Measurements from ENCODE around the gene GLB1L3. TPM values are rescaled to one million over a fixed set of nuclear protein-coding genes. Genes with fewer than 3 reads are reported as not detected.
A peak's percentile ranks its signal among the peaks of the same experiment; 100 is the strongest.

The GLB1L3 gene
- total RNA-seq, 1 experiment from 2014 or later, result not detected

DNA sequence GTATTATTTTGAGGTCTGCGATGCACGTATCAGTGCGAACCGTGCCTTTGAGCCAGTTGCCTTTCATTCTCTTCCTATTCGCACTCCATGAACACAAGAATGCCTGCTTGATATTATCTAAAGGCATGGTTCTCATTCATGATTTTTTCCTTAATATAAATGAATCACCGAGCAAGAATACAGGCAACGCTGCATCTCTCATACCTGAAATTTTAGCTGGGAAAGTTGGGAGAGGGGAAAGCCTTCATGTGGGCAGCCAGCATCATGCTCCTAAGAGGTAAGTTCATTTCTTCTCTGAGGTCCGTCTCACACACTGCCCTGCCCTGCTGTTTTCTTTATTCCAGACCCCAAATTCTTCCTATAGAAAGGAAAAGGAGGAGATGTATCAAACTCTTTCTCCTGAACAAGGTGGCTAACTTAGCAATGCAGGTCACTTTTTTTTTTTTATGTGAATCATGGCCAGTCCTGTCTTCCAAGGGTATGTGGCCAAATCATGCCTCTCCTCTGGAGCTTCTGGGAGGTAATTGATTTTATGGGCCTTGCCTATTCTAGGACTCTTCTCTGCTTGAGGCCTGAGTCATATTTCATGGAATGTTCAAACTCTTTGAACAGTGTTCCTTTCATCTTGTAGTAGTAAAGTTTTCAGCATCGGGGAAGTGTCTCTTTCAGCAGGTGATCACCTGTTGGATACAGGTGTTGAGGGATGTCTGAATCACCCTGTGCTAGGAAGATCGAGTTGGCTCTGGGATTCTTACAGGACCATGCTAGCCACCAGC is 58.8 kb downstream of the GLB1L3 start:
- no peaks in the 10 kb centered on the region for H3K9me2 ChIP-seq (ENCODE audit: insufficient read depth)
- H3K79me2 ChIP-seq (ENCODE audit: insufficient read depth, low read length), result 0 out of 2 replicates have a peak, but pooled peaks cover 4% of the 10 kb centered on the region
- peak; percentile 43 for TF ChIP-seq TCF7L2 (IDR thresholded peaks at IDR 0.05; ENCODE audit: borderline replicate concordance, extremely low read depth, insufficient read depth, insufficient read length)
- no peak for TF ChIP-seq RAD21 (IDR thresholded peaks at IDR 0.05; ENCODE audit: low read depth)
- 0 out of 2 replicates have a peak, but pooled peaks have one; percentile 24 for TF ChIP-seq JUND (IDR thresholded peaks at IDR 0.05)
- TF ChIP-seq FOSL1 (IDR thresholded peaks at IDR 0.05; ENCODE audit: low read depth), result peak; percentile 31; the same call in 1 of the 2 replicates
- H2AFZ ChIP-seq (ENCODE audit: low read depth, low read length, poor library complexity, severe bottlenecking), result no peak overlapping the region
- H3K4me3 ChIP-seq (replicated peaks in 1 of 2; ENCODE audit: low read depth in 1 of 2, low read length in 2 of 2), result no peak overlapping the region
- 0 out of 2 replicates have a peak, but pooled peaks have one; percentile 9 for ATAC-seq
- peak overlapping the region; percentile 20; the same call in 1 of the 2 replicates for H3K4me2 ChIP-seq (ENCODE audit: low read length)
- BruUV-seq (replicated peaks), result no TSS peak
- no peaks in the 10 kb centered on the region for H3K36me3 ChIP-seq (ENCODE audit: control insufficient read depth in 1 of 2, insufficient read depth in 2 of 2, low read length in 2 of 2)
- H3K27ac ChIP-seq (ENCODE audit: low read depth, low read length), result no peak overlapping the region
- ChIA-PET POLR2A (no interaction called here), RAD21 (ENCODE audit: low non-redundant PET in 1 of 2, low total read pairs in 2 of 2, uncharacterized antibody in 2 of 2, unreplicated experiment in 2 of 2) (no interaction called here), CTCF (no interaction called here)
- no peak overlapping the region for H3K9ac ChIP-seq (ENCODE audit: low read length)
- intact Hi-C loops (cut with micrococcal nuclease), result loop anchor here (10.0 kb wide), 1 partner anchor 320 kb away; no protein-coding TSS in a partner anchor
- H3K27me3 ChIP-seq (ENCODE audit: insufficient read depth, low read length), result no peaks in the 10 kb centered on the region
- H3K9me3 ChIP-seq (ENCODE audit: control insufficient read depth in 1 of 2, insufficient read depth in 1 of 2, low read depth in 1 of 2, low read length in 2 of 2), result no peaks in the 10 kb centered on the region
- H3K4me1 ChIP-seq (ENCODE audit: control insufficient read depth in 1 of 2, insufficient read depth in 2 of 2, low read length in 2 of 2), result peaks cover 21 to 45% of the 10 kb centered on the region in 2 experiments; a peak in 3 of 4 replicates
- H4K20me1 ChIP-seq (ENCODE audit: insufficient read depth), result no peaks in the 10 kb centered on the region
- DNase-seq (ENCODE audit: low read depth, low spot score), result peak; percentile 26

DNA sequence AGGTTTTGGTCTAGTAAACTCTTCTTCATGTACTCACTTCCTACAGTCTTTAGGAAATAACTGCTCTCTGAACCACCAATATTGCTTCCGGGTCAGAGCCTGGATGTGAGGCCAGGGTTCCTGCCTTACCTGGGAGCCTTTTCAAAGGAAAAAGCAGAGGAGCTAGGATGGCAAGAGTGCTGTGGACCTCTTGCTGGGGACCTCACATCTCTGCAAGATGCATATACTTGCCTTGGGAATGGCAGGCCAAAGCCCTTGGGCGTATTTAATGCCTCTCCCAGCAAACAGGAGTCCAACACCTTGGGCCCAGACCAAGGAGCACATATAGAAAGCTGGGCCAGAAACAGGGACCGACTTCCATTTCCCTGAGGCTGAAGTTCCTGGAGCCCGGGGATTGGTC is 60.9 kb downstream of the GLB1L3 start:
- no TSS peak for BruUV-seq (replicated peaks)
- CTCF ChIA-PET, result no interaction called here
- POLR2A ChIA-PET, result no interaction called here
- TF ChIP-seq, protein P1, sequence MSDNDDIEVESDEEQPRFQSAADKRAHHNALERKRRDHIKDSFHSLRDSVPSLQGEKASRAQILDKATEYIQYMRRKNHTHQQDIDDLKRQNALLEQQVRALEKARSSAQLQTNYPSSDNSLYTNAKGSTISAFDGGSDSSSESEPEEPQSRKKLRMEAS (IDR thresholded peaks at IDR 0.05), result no peak
- TF ChIP-seq SP1 (IDR thresholded peaks at IDR 0.05; ENCODE audit: low read depth) (no peak), ZNF274 (IDR thresholded peaks at IDR 0.05; ENCODE audit: low read depth, low read length) (no peak), TCF7L2 (IDR thresholded peaks at IDR 0.05; ENCODE audit: borderline replicate concordance, extremely low read depth, insufficient read depth, insufficient read length) (no peak), FOSL1 (IDR thresholded peaks at IDR 0.05; ENCODE audit: low read depth) (no peak), CBX3 (IDR thresholded peaks at IDR 0.05; ENCODE audit: low read depth) (no peak), POLR2A (IDR thresholded peaks at IDR 0.05; ENCODE audit: borderline replicate concordance, extremely low read depth, insufficient read depth, insufficient read length) (no peak), RAD21 (IDR thresholded peaks at IDR 0.05; ENCODE audit: low read depth) (no peak), CEBPB (IDR thresholded peaks at IDR 0.05; ENCODE audit: low read depth) (no peak), EZH2 (IDR thresholded peaks at IDR 0.05) (no peak), EZH2phosphoT487 (IDR thresholded peaks at IDR 0.05; ENCODE audit: borderline replicate concordance) (no peak), POLR2AphosphoS5 (IDR thresholded peaks at IDR 0.05; ENCODE audit: low read depth, low read length) (no peak), JUND (IDR thresholded peaks at IDR 0.05) (no peak), ELF1 (IDR thresholded peaks at IDR 0.05; ENCODE audit: borderline replicate concordance, low read depth) (no peak)
- TF ChIP-seq, protein P2, sequence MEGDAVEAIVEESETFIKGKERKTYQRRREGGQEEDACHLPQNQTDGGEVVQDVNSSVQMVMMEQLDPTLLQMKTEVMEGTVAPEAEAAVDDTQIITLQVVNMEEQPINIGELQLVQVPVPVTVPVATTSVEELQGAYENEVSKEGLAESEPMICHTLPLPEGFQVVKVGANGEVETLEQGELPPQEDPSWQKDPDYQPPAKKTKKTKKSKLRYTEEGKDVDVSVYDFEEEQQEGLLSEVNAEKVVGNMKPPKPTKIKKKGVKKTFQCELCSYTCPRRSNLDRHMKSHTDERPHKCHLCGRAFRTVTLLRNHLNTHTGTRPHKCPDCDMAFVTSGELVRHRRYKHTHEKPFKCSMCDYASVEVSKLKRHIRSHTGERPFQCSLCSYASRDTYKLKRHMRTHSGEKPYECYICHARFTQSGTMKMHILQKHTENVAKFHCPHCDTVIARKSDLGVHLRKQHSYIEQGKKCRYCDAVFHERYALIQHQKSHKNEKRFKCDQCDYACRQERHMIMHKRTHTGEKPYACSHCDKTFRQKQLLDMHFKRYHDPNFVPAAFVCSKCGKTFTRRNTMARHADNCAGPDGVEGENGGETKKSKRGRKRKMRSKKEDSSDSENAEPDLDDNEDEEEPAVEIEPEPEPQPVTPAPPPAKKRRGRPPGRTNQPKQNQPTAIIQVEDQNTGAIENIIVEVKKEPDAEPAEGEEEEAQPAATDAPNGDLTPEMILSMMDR (IDR thresholded peaks at IDR 0.05 in 2 of 3, conservative IDR thresholded peaks at IDR 0.05 in 1 of 3; ENCODE audit: borderline replicate concordance in 1 of 3, insufficient read depth in 1 of 3, low read depth in 2 of 3, low read length in 2 of 3), result no peak
- no peak overlapping the region for H3K4me3 ChIP-seq (replicated peaks in 1 of 2; ENCODE audit: low read depth in 1 of 2, low read length in 2 of 2)
- RAD21 ChIA-PET (ENCODE audit: low non-redundant PET in 1 of 2, low total read pairs in 2 of 2, uncharacterized antibody in 2 of 2, unreplicated experiment in 2 of 2), result no interaction called here
- H3K27me3 ChIP-seq (ENCODE audit: insufficient read depth, low read length), result no peaks in the 10 kb centered on the region
- H3K9me3 ChIP-seq (ENCODE audit: control insufficient read depth in 1 of 2, insufficient read depth in 1 of 2, low read depth in 1 of 2, low read length in 2 of 2), result no peaks in the 10 kb centered on the region
- no peaks in the 10 kb centered on the region for H3K36me3 ChIP-seq (ENCODE audit: control insufficient read depth in 1 of 2, insufficient read depth in 2 of 2, low read length in 2 of 2)
- H3K4me1 ChIP-seq (ENCODE audit: control insufficient read depth in 1 of 2, insufficient read depth in 2 of 2, low read length in 2 of 2), result peaks cover 17 to 41% of the 10 kb centered on the region in 2 experiments; a peak in 3 of 4 replicates
- H3K9me2 ChIP-seq (ENCODE audit: insufficient read depth), result no peaks in the 10 kb centered on the region
- ATAC-seq, result no peak
- H2AFZ ChIP-seq (ENCODE audit: low read depth, low read length, poor library complexity, severe bottlenecking), result no peak overlapping the region
- H3K79me2 ChIP-seq (ENCODE audit: insufficient read depth, low read length), result 0 out of 2 replicates have a peak, but pooled peaks cover 4% of the 10 kb centered on the region
- no peak for DNase-seq (ENCODE audit: low read depth, low spot score)
- no peaks in the 10 kb centered on the region for H4K20me1 ChIP-seq (ENCODE audit: insufficient read depth)
- H3K27ac ChIP-seq (ENCODE audit: low read depth, low read length), result no peak overlapping the region
- intact Hi-C loops (cut with micrococcal nuclease), result loop anchor here (10.0 kb wide), 1 partner anchor 318 kb away; no protein-coding TSS in a partner anchor
- H3K9ac ChIP-seq (ENCODE audit: low read length), result no peak overlapping the region
- H3K4me2 ChIP-seq (ENCODE audit: low read length), result no peak overlapping the region
